Prostate gland (tissue), 2 donors: Measurements from ENCODE around the gene ARSB. TPM values are rescaled to one million over a fixed set of nuclear protein-coding genes. Genes with fewer than 3 reads are reported as not detected.

Experiments used
- DNase-seq: peaks from one replicate; pipeline ENCODE4 v3.0.0-alpha.2; 2019; ENCODE audit warnings: low spot score
- H3K27ac ChIP-seq, 2 donors: fragments of 200-600 bp; sonication (generic); 2 replicates each; pipeline ENCODE4 v1.5.1; 2017 to 2019
- H3K27me3 ChIP-seq: fragments of 200-600 bp; sonication (generic); replicated peaks from 2 replicates; pipeline ENCODE4 v1.5.1; 2019; ENCODE audit not compliant: insufficient read depth
- H3K36me3 ChIP-seq, 2 donors: fragments of 200-600 bp; sonication (generic); 1 replicate in 1 of 2; 2 replicates in 1 of 2; pipeline versions ENCODE4 v1.5.1 to v1.8.1; 2017 to 2019
- H3K4me1 ChIP-seq: fragments of 200-600 bp; sonication (generic); replicated peaks from 2 replicates; pipeline ENCODE4 v1.5.1; 2019
- H3K4me3 ChIP-seq, 2 donors: fragments of 200-600 bp; sonication (generic); 2 replicates each; pipeline ENCODE4 v1.5.1; 2017 to 2019
- H3K9me3 ChIP-seq: fragments of 200-600 bp; sonication (generic); 2 replicates; pipeline ENCODE4 v1.5.1; 2017
- POLR2A ChIP-seq: fragments of 450-650 bp; IDR thresholded peaks from one replicate; pipeline ENCODE4 v1.6.1; 2016; ENCODE audit warnings: antibody characterized with exemption, mild to moderate bottlenecking
- POLR2AphosphoS5 ChIP-seq: sonication (generic); formaldehyde crosslinking; IDR thresholded peaks from one replicate; pipeline ENCODE4 v1.6.1; 2017; ENCODE audit warnings: antibody characterized with exemption
- WGBS: methylation state at CpG from one replicate; pipeline ENCODE4 v1.1.5; 2018; 5-methylcytosine and 5-hydroxymethylcytosine counted together
- intact Hi-C: fragments of 100-400 bp; cut with DNase I; formaldehyde crosslinking; loops from one replicate; pipeline ENCODE4 v1.14.2; 2022
- total RNA-seq, 2 donors: library from RNA; depleted of rRNA; stranded (reverse); fragments of >200 nt; gene quantifications; one replicate each; pipeline ENCODE4 v1.1.0, GENCODE V29; 2016
- TF ChIP-seq, protein P1 (sequence below), 4 experiments: fragments of 200-600 bp in 2 of 4; fragments of 450-650 bp in 2 of 4; sonication (generic) in 2 of 4; IDR thresholded peaks; 1 replicate in 3 of 4; 2 replicates in 1 of 4; pipeline ENCODE4 v1.5.1; 2016 to 2019; ENCODE audit warnings: antibody characterized with exemption in 4 of 4, mild to moderate bottlenecking in 2 of 4, moderate library complexity in 2 of 4

The ARSB gene
- total RNA-seq, 2 donors from 2014 or later = 5.4 to 14.9 TPM

DNA sequence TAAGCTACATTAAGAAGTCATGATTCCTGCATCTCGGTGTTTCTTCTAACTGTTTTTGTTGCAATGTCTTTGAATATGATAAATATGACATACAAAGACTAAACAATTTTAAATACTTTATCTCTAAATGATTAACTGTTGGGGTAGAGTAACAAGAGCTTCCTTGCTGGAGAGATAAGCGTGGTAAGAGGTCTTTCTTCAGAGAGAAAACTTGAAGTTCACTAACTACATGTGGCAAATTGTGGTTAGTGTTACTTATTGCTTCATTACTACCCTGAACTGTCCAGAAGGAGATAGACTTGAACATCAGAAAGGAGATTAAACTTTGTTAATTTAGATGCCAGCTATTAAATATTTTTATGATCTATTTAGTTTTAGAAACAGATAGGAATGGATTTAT is 7.0 kb upstream of the ARSB start:
- WGBS = 79% methylated on average over 2 of the region's 2 CpGs
- no peak overlapping the region for H3K27ac ChIP-seq
- H3K4me1 ChIP-seq = no peaks in the 10 kb centered on the region
- TF ChIP-seq POLR2AphosphoS5 = no peak
- no peak for TF ChIP-seq POLR2A
- TF ChIP-seq, protein P1, sequence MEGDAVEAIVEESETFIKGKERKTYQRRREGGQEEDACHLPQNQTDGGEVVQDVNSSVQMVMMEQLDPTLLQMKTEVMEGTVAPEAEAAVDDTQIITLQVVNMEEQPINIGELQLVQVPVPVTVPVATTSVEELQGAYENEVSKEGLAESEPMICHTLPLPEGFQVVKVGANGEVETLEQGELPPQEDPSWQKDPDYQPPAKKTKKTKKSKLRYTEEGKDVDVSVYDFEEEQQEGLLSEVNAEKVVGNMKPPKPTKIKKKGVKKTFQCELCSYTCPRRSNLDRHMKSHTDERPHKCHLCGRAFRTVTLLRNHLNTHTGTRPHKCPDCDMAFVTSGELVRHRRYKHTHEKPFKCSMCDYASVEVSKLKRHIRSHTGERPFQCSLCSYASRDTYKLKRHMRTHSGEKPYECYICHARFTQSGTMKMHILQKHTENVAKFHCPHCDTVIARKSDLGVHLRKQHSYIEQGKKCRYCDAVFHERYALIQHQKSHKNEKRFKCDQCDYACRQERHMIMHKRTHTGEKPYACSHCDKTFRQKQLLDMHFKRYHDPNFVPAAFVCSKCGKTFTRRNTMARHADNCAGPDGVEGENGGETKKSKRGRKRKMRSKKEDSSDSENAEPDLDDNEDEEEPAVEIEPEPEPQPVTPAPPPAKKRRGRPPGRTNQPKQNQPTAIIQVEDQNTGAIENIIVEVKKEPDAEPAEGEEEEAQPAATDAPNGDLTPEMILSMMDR (IDR thresholded peaks at IDR 0.05) = no peak
- H3K4me3 ChIP-seq = no peak overlapping the region
- no peaks in the 10 kb centered on the region for H3K9me3 ChIP-seq
- no peaks in the 10 kb centered on the region for H3K36me3 ChIP-seq
- no peak for DNase-seq
- intact Hi-C loops = no loop called here
- no peaks in the 10 kb centered on the region for H3K27me3 ChIP-seq

DNA sequence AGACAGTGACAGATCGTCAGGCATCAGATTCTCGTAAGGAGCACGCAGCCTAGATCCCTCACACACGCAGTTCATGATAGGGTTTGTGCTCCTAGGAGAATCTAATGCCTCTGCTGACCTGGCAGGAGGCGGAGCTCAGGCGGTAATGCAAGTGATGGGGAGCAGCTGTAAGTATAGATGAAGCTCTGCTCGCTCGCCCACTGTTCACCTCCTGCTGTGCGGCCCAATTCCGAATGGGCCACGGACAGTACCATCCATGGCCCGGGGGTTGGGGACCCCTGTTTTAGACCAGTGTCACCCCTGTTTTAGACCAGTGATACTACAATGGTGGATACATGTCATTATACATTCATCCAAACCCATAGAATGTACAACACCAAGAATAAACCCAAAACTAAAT is 4.0 kb upstream of the ARSB start:
- Histone ChIP-seq H3K36me3 (no peaks in the 10 kb centered on the region), H3K27ac (no peak overlapping the region), H3K9me3 (no peaks in the 10 kb centered on the region), H3K27me3 (no peaks in the 10 kb centered on the region), H3K4me1 (no peaks in the 10 kb centered on the region), H3K4me3 (no peak overlapping the region)
- intact Hi-C loops = no loop called here
- DNase-seq = no peak
- WGBS = 96% methylated on average over 12 of the region's 12 CpGs
- no peak for TF ChIP-seq POLR2A
- TF ChIP-seq, protein P1 (IDR thresholded peaks at IDR 0.05) = no peak
- no peak for TF ChIP-seq POLR2AphosphoS5

DNA sequence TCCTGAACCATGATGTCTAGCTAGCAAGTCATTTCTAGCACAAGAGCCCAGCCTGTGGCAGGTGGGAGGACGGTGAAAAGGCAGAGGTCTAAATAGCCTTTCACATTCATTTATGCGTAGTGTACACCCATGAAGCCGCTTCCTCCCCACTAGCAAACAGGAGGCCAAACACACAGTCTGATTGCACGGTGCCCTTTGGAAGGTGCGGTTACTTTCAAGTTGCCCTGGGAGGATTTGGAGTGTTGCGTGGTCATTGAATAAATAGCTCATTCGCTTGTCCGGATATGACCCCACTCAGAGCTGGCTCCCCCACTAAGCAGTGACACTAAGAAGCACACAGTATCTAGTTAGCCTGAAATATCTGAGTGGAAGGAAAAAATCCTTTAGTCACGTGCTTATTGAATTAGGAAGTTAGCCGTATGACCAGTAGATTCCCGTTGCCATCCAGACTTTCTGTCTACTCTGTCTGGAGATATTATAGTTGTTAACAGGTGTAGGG is 664 bp upstream of the ARSB start:
- H3K36me3 ChIP-seq = no peaks in the 10 kb centered on the region
- DNase-seq = no peak
- peak overlapping the region; percentile 92 to 96 for H3K27ac ChIP-seq
- no peaks in the 10 kb centered on the region for H3K9me3 ChIP-seq
- H3K4me3 ChIP-seq = peak overlapping the region; percentile 83 to 86
- 14% methylated on average over 11 of the region's 11 CpGs for WGBS
- H3K4me1 ChIP-seq = no peaks in the 10 kb centered on the region
- TF ChIP-seq, protein P1 (IDR thresholded peaks at IDR 0.05) = no peak
- TF ChIP-seq POLR2AphosphoS5 (no peak), POLR2A (no peak)
- H3K27me3 ChIP-seq = no peaks in the 10 kb centered on the region
- intact Hi-C loops = no loop called here

DNA sequence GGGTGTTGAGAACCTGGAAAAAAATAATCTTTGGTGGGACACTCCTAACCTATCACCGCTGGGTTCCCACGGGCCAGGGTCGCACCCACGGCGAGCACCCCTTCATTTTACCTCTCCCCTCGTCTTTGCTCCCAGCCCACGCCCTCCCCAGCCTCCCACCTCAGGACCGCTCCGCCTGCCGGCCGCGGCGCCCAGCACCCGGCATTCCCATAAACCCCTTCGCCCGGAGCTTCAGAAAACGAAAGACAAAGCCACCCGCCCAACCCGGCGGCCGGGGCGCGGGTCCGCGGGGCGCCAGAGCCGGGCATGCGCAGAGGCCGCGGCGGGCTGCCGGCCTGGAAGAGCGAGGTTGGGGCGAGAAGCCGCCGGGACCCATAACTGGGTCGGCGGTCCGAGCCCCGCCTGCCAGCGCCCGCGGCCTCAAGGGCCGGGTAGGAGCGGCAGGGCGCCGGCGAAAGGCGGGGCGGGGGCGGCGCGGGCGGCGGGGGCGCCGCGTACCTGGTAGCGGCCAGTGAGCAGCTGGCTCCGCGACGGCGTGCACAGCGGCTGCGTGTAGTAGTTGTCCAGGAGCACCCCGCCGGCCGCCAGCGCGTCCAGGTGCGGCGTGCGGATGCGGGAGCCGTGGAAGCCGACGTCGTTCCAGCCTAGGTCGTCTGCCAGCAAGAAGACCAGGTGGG is 533 bp downstream of the ARSB start:
- under 1% methylated on average over 55 of the region's 79 CpGs for WGBS
- Histone ChIP-seq H3K27ac (peak overlapping the region; percentile 92 to 96), H3K36me3 (no peaks in the 10 kb centered on the region), H3K4me3 (peak overlapping the region; percentile 83 to 86), H3K4me1 (no peaks in the 10 kb centered on the region), H3K27me3 (no peaks in the 10 kb centered on the region), H3K9me3 (no peaks in the 10 kb centered on the region)
- TF ChIP-seq POLR2A (peak; percentile 35), POLR2AphosphoS5 (peak; percentile 66)
- TF ChIP-seq, protein P1 (IDR thresholded peaks at IDR 0.05) = peak in 2 of 4 experiments; percentile 52 to 54
- intact Hi-C loops = no loop called here
- peak; percentile 83 for DNase-seq
